SH-SY5Y (cell line): ENCODE measurements around the gene UPK1B.

Source experiments
- GATA2 ChIP-seq: IDR thresholded peaks from 2 replicates; pipeline ENCODE4 v1.6.1; 2011; ENCODE audit warnings: mild to moderate bottlenecking, low read depth, low read length
- GATA3 ChIP-seq: IDR thresholded peaks from 2 replicates; pipeline ENCODE4 v1.6.1; 2011; ENCODE audit warnings: low read depth, mild to moderate bottlenecking, low read length, moderate library complexity

- TF ChIP-seq GATA2 (no peak), GATA3 (no peak)
Measured at GRCh38 chr3:119156868-119157267, 16.5 kb upstream of the UPK1B start.
